Lower leg skin (tissue), 4 donors: ENCODE results near the gene SLC25A22. TPM values are rescaled to one million over a fixed set of nuclear protein-coding genes. Genes with fewer than 3 reads are reported as not detected.

Source experiments
- DNase-seq, 2 donors: peaks; one replicate each; pipeline ENCODE4 v3.0.0-alpha.2; 2019; ENCODE audit warnings: low spot score in 2 of 2
- H3K4me3 ChIP-seq: fragments of 200-600 bp; sonication (generic); 2 replicates; pipeline ENCODE4 v1.5.1; 2017; ENCODE audit warnings: mild to moderate bottlenecking, low read depth; ENCODE audit not compliant: poor library complexity, severe bottlenecking
- POLR2A ChIP-seq, 2 donors: fragments of 450-650 bp; IDR thresholded peaks; one replicate each; pipeline ENCODE4 v1.6.1; 2016 to 2017; ENCODE audit warnings: antibody characterized with exemption in 2 of 2, mild to moderate bottlenecking in 1 of 2, moderate library complexity in 1 of 2
- WGBS, 2 donors: methylation state at CpG; one replicate each; pipeline ENCODE4 v1.1.5; 2018; 5-methylcytosine and 5-hydroxymethylcytosine counted together
- intact Hi-C: fragments of 100-400 bp; cut with DNase I; formaldehyde crosslinking; loops from one replicate; pipeline ENCODE4 v1.15.0; 2023; ENCODE audit warnings: low total_unique reads
- total RNA-seq, 4 donors: library from RNA; depleted of rRNA; stranded (reverse); fragments of >200 nt; gene quantifications; one replicate each; pipeline ENCODE4 v1.1.0, GENCODE V29; 2016
- TF ChIP-seq, protein P1 (sequence below), 3 donors: fragments of 450-650 bp; IDR thresholded peaks; one replicate each; pipeline ENCODE4 v1.5.1; 2016; ENCODE audit warnings: antibody characterized with exemption in 3 of 3, mild to moderate bottlenecking in 3 of 3, moderate library complexity in 2 of 3

SLC25A22 gene
- total RNA-seq, 4 donors from 2014 or later: 10.9 to 19.2 (median 14.8) TPM

GRCh38 chr11:826227-826621 is 28.1 kb upstream of the SLC25A22 start:
- no peak for TF ChIP-seq POLR2A (IDR thresholded peaks at IDR 0.05)
- TF ChIP-seq, protein P1, sequence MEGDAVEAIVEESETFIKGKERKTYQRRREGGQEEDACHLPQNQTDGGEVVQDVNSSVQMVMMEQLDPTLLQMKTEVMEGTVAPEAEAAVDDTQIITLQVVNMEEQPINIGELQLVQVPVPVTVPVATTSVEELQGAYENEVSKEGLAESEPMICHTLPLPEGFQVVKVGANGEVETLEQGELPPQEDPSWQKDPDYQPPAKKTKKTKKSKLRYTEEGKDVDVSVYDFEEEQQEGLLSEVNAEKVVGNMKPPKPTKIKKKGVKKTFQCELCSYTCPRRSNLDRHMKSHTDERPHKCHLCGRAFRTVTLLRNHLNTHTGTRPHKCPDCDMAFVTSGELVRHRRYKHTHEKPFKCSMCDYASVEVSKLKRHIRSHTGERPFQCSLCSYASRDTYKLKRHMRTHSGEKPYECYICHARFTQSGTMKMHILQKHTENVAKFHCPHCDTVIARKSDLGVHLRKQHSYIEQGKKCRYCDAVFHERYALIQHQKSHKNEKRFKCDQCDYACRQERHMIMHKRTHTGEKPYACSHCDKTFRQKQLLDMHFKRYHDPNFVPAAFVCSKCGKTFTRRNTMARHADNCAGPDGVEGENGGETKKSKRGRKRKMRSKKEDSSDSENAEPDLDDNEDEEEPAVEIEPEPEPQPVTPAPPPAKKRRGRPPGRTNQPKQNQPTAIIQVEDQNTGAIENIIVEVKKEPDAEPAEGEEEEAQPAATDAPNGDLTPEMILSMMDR (IDR thresholded peaks at IDR 0.05): no peak
- no peak for DNase-seq
- WGBS, 2 donors: 81 to 83% methylated on average over 9 of the region's 9 CpGs
- intact Hi-C loops: no loop called here
- H3K4me3 ChIP-seq: no peak overlapping the region

DNA sequence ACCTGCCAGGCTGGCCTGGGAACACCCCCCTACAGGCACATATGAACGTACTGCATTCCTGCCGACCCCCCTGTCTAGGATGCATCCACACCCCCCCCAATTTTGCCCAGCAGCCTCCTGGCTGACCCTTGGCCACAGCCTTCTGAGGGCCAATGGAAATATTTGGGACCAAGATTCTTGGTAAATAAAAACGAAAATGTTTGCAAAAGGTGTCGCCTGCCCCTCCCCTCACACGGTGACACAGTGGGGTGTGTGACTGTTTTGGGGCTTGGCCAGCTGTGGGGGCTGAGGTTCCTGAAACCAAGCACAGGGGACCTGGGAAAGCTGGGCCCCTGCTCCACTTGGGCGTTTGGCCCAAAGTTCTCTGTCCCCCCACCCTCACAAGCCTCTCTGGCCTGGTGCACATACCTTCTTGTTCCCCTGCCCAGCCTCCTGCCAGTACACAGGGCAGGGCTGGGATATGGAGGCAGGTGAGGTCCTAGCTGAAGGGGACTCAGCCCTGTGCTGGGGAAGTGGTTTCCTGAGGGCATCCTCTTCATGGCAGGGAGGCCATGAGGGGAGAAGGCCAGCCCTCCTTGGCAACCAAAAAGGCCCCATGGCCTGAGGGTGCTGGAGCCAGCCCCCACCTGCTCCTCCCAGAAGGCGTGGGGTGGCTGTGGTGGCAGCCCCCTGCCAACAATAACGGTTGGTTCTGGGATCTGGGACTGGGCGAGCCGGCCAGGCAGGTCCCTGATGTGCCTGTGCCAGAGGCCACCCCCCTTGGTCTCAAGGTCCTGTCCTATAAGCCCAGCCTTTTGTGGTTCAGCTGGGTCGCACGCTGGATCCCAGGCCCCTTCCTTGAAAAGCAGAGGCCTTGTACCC is 27.5 kb upstream of the SLC25A22 start:
- DNase-seq: no peak
- no peak overlapping the region for H3K4me3 ChIP-seq
- intact Hi-C loops: no loop called here
- TF ChIP-seq, protein P1 (IDR thresholded peaks at IDR 0.05): no peak
- no peak for TF ChIP-seq POLR2A (IDR thresholded peaks at IDR 0.05)
- 71 to 82% methylated on average over 12 of the region's 12 CpGs for WGBS, 2 donors

- DNase-seq: no peak
- WGBS, 2 donors: 72 to 89% methylated on average over 10 to 11 of the region's 11 CpGs
- TF ChIP-seq, protein P1 (IDR thresholded peaks at IDR 0.05): no peak
- TF ChIP-seq POLR2A (IDR thresholded peaks at IDR 0.05): no peak
- intact Hi-C loops: no loop called here
- no peak overlapping the region for H3K4me3 ChIP-seq
These were observed 26.9 kb upstream of the SLC25A22 start for GRCh38 chr11:824942-825341.

GRCh38 chr11:824292-824880 is 26.3 kb upstream of the SLC25A22 start:
- TF ChIP-seq POLR2A (IDR thresholded peaks at IDR 0.05): no peak
- TF ChIP-seq, protein P1 (IDR thresholded peaks at IDR 0.05): no peak
- WGBS, 2 donors: 81 to 84% methylated on average over 27 to 59 of the region's 59 CpGs
- intact Hi-C loops: no loop called here
- no peak for DNase-seq
- H3K4me3 ChIP-seq: no peak overlapping the region

DNA sequence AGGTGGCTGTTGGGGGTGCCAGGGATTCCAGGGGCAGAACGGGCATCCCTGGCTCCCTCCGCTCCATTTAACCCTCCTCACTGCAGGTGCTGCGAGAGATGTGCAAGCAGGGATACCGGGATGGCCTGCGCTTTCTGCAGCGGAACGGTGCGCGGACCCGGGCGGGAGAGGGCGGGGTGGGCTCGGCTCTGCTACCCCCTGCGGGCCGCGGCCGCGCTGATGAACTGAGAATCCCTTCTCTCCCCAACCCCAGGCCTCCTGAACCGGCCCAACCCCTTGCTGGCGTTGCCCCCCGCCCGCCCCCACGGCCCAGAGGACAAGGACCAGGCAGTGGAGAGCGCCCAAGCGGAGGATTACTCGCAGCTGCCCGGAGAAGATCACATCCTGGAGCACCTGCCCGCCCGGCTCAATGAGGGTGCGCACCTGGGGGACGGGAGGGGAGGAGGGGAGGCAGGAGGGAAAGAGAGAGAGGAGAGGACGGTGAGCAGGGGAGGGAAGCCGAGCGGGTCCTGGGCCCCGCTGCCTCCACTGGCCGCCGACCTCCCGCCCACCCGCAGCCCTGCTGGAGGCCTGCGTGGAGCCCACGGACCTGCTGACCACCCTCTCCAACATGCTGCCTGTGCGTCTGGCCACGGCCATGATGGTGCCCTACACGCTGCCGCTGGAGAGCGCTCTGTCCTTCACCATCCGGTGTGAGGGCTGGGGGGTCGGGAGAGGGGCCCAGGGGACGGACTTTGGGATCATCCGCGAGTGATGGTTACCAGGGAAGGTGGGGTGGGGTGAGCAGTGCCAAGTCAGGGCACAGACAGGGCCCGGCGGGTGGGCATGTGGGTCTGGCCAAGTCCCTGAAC is 25.6 kb upstream of the SLC25A22 start:
- DNase-seq: no peak
- TF ChIP-seq, protein P1 (IDR thresholded peaks at IDR 0.05): no peak
- no peak for TF ChIP-seq POLR2A (IDR thresholded peaks at IDR 0.05)
- WGBS, 2 donors: 84 to 88% methylated on average over 48 to 53 of the region's 53 CpGs
- no peak overlapping the region for H3K4me3 ChIP-seq
- intact Hi-C loops: no loop called here
